Left lung (tissue), 10 donors: Measurements from ENCODE around the gene MYOM1. TPM values are rescaled to one million over a fixed set of nuclear protein-coding genes. Genes with fewer than 3 reads are reported as not detected.
A peak's percentile ranks its signal among the peaks of the same experiment; 100 is the strongest.

ENCODE experiments used
- ATAC-seq: fragments of 200-7000 bp; cut with Tn5 transposase; one replicate; pipeline ENCODE4 v1.9.1; 2020; ENCODE audit warnings: moderate library complexity
- DNase-seq, 4 donors: peaks; one replicate each; pipeline ENCODE4 v3.0.0-alpha.2; 2013 to 2020
- H3K27ac ChIP-seq, 2 donors: fragments of 200-600 bp; sonication (generic) in 1 of 2; one replicate each; pipeline versions ENCODE4 v1.5.0 to v1.8.0; 2020 to 2021
- H3K27me3 ChIP-seq, 2 donors: fragments of 200-600 bp; sonication (generic) in 1 of 2; one replicate each; pipeline versions ENCODE4 v1.5.0 to v1.8.0; 2020 to 2021
- H3K36me3 ChIP-seq, 2 donors: fragments of 200-600 bp; sonication (generic) in 1 of 2; one replicate each; pipeline versions ENCODE4 v1.5.0 to v1.8.0; 2020 to 2021
- H3K4me1 ChIP-seq, 2 donors: fragments of 200-600 bp; one replicate each; pipeline ENCODE4 v1.8.0; 2021
- H3K4me3 ChIP-seq, 2 donors: fragments of 200-600 bp; sonication (generic) in 1 of 2; one replicate each; pipeline versions ENCODE4 v1.5.0 to v1.8.0; 2020 to 2021; ENCODE audit warnings: mild to moderate bottlenecking in 1 of 2
- H3K9me3 ChIP-seq, 2 donors: fragments of 200-600 bp; sonication (generic) in 1 of 2; one replicate each; pipeline versions ENCODE4 v1.5.0 to v1.8.0; 2020 to 2021
- CTCF ChIP-seq, 2 donors: fragments of 200-600 bp; sonication (generic) in 1 of 2; IDR thresholded peaks; one replicate each; pipeline versions ENCODE4 v1.5.0 to v1.8.0; 2021; ENCODE audit warnings: antibody characterized with exemption in 2 of 2
- intact Hi-C, 2 donors: fragments of 100-400 bp; cut with DNase I; formaldehyde crosslinking; loops; one replicate each; pipeline versions ENCODE4 v1.11.2 to v1.14.2; 2022
- polyA plus RNA-seq, 6 donors: library from polyadenylated mRNA; unstranded; fragments of 120-200 nt; gene quantifications; one replicate each; pipeline ENCODE4 v1.2.1, GENCODE V29; 2013; ENCODE audit not compliant: insufficient read length in 6 of 6
- total RNA-seq, 2 donors: library from RNA; stranded (reverse); fragmentation: NEBNext Ultra II Directional; extraction: Animal tissue kit (Norgen Biotek cat#: 25700); gene quantifications; one replicate each; pipeline ENCODE4 v1.2.1, GENCODE V29; 2021
- donor health status: DM: no; HTN: yes; CAD: no.
- donor health status: DM: no; HTN: no; CAD: no.

MYOM1 gene
- total and polyA plus RNA-seq, 8 donors: 1.5 to 4.5 (median 2.4) TPM

- Histone ChIP-seq H3K4me3 (no peak overlapping the region), H3K4me1 (no peaks in the 10 kb centered on the region), H3K27ac (no peak overlapping the region), H3K36me3 (no peaks in the 10 kb centered on the region), H3K9me3 (no peaks in the 10 kb centered on the region), H3K27me3 (no peaks in the 10 kb centered on the region)
- no peak for TF ChIP-seq CTCF (IDR thresholded peaks at IDR 0.05)
- DNase-seq (no peak), ATAC-seq (no peak)
- intact Hi-C loops: no loop called here
These were observed 59.9 kb downstream of the MYOM1 start for GRCh38 chr18:3159830-3160229.

GRCh38 chr18:3157606-3158005 is 62.2 kb downstream of the MYOM1 start:
- DNase-seq (no peak), ATAC-seq (no peak)
- Histone ChIP-seq H3K27me3 (no peaks in the 10 kb centered on the region), H3K4me3 (no peak overlapping the region), H3K27ac (no peak overlapping the region), H3K36me3 (no peaks in the 10 kb centered on the region), H3K4me1 (no peaks in the 10 kb centered on the region), H3K9me3 (no peaks in the 10 kb centered on the region)
- intact Hi-C loops: no loop called here
- no peak for TF ChIP-seq CTCF (IDR thresholded peaks at IDR 0.05)

GRCh38 chr18:3157086-3157485 is 62.7 kb downstream of the MYOM1 start:
- no peak overlapping the region for H3K27ac ChIP-seq
- no peaks in the 10 kb centered on the region for H3K36me3 ChIP-seq
- DNase-seq: no peak
- no peak for TF ChIP-seq CTCF (IDR thresholded peaks at IDR 0.05)
- H3K27me3 ChIP-seq: no peaks in the 10 kb centered on the region
- H3K9me3 ChIP-seq: no peaks in the 10 kb centered on the region
- intact Hi-C loops: no loop called here
- no peaks in the 10 kb centered on the region for H3K4me1 ChIP-seq
- no peak for ATAC-seq
- no peak overlapping the region for H3K4me3 ChIP-seq

GRCh38 chr18:3156325-3156640 is 63.5 kb downstream of the MYOM1 start:
- H3K27me3 ChIP-seq: no peaks in the 10 kb centered on the region
- intact Hi-C loops: no loop called here
- H3K27ac ChIP-seq: peak overlapping the region in 1 of 2 donors; percentile 49
- ATAC-seq: no peak
- H3K9me3 ChIP-seq: no peaks in the 10 kb centered on the region
- H3K4me1 ChIP-seq: peaks cover 0 to 4% of the 10 kb centered on the region in 2 donors
- no peak for TF ChIP-seq CTCF (IDR thresholded peaks at IDR 0.05)
- H3K36me3 ChIP-seq: no peaks in the 10 kb centered on the region
- DNase-seq: no peak
- H3K4me3 ChIP-seq: no peak overlapping the region

- no peak for TF ChIP-seq CTCF (IDR thresholded peaks at IDR 0.05)
- DNase-seq: no peak
- no peaks in the 10 kb centered on the region for H3K9me3 ChIP-seq
- ATAC-seq: no peak
- no peaks in the 10 kb centered on the region for H3K36me3 ChIP-seq
- no peak overlapping the region for H3K27ac ChIP-seq
- intact Hi-C loops: no loop called here
- no peak overlapping the region for H3K4me3 ChIP-seq
- no peaks in the 10 kb centered on the region for H3K27me3 ChIP-seq
- peaks cover 0 to 6% of the 10 kb centered on the region in 2 donors for H3K4me1 ChIP-seq
These were observed 65.6 kb downstream of the MYOM1 start for GRCh38 chr18:3154214-3154613.
